Measurements from ENCODE around the gene LRP5. TPM values are rescaled to one million over a fixed set of nuclear protein-coding genes. Genes with fewer than 3 reads are reported as not detected.

LRP5 gene
- total RNA-seq, 1 experiment from 2014 or later: 55.2 TPM

- Histone ChIP-seq H3K27ac (ENCODE audit: low read depth, low read length) (no peak overlapping the region), H3K9me2 (ENCODE audit: insufficient read depth) (no peaks in the 10 kb centered on the region), H3K4me2 (ENCODE audit: low read length) (no peak overlapping the region), H4K20me1 (ENCODE audit: insufficient read depth) (no peaks in the 10 kb centered on the region), H3K36me3 (ENCODE audit: control insufficient read depth in 1 of 2, insufficient read depth in 2 of 2, low read length in 2 of 2) (peaks cover 3% of the 10 kb centered on the region in 2 experiments; a peak in 2 of 4 replicates), H3K4me1 (ENCODE audit: control insufficient read depth in 1 of 2, insufficient read depth in 2 of 2, low read length in 2 of 2) (peaks cover 0 to 15% of the 10 kb centered on the region in 2 experiments; a peak in 2 of 4 replicates), H3K27me3 (ENCODE audit: insufficient read depth, low read length) (no peaks in the 10 kb centered on the region), H3K9me3 (ENCODE audit: control insufficient read depth in 1 of 2, insufficient read depth in 1 of 2, low read depth in 1 of 2, low read length in 2 of 2) (no peaks in the 10 kb centered on the region), H3K9ac (ENCODE audit: low read length) (no peak overlapping the region), H2AFZ (ENCODE audit: low read depth, low read length, poor library complexity, severe bottlenecking) (no peak overlapping the region), H3K79me2 (ENCODE audit: insufficient read depth, low read length) (no peaks in the 10 kb centered on the region), H3K4me3 (replicated peaks in 1 of 2; ENCODE audit: low read depth in 1 of 2, low read length in 2 of 2) (no peak overlapping the region)
- CTCF ChIA-PET: interaction anchor here (0.6 kb wide), 1 partner anchor 180 kb away, joined by 3 read pairs; no protein-coding TSS in a partner anchor
- DNase-seq (ENCODE audit: low read depth, low spot score) (no peak), ATAC-seq (no peak)
- TF ChIP-seq, protein P1, sequence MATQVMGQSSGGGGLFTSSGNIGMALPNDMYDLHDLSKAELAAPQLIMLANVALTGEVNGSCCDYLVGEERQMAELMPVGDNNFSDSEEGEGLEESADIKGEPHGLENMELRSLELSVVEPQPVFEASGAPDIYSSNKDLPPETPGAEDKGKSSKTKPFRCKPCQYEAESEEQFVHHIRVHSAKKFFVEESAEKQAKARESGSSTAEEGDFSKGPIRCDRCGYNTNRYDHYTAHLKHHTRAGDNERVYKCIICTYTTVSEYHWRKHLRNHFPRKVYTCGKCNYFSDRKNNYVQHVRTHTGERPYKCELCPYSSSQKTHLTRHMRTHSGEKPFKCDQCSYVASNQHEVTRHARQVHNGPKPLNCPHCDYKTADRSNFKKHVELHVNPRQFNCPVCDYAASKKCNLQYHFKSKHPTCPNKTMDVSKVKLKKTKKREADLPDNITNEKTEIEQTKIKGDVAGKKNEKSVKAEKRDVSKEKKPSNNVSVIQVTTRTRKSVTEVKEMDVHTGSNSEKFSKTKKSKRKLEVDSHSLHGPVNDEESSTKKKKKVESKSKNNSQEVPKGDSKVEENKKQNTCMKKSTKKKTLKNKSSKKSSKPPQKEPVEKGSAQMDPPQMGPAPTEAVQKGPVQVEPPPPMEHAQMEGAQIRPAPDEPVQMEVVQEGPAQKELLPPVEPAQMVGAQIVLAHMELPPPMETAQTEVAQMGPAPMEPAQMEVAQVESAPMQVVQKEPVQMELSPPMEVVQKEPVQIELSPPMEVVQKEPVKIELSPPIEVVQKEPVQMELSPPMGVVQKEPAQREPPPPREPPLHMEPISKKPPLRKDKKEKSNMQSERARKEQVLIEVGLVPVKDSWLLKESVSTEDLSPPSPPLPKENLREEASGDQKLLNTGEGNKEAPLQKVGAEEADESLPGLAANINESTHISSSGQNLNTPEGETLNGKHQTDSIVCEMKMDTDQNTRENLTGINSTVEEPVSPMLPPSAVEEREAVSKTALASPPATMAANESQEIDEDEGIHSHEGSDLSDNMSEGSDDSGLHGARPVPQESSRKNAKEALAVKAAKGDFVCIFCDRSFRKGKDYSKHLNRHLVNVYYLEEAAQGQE (IDR thresholded peaks at IDR 0.05; ENCODE audit: low read depth): no peak
- TF ChIP-seq CBX3 (IDR thresholded peaks at IDR 0.05; ENCODE audit: low read depth) (no peak), FOSL1 (IDR thresholded peaks at IDR 0.05; ENCODE audit: low read depth) (no peak), SRF (IDR thresholded peaks at IDR 0.05; ENCODE audit: low read depth) (no peak), EZH2phosphoT487 (IDR thresholded peaks at IDR 0.05; ENCODE audit: borderline replicate concordance) (no peak), JUND (IDR thresholded peaks at IDR 0.05) (no peak), TCF7L2 (IDR thresholded peaks at IDR 0.05; ENCODE audit: borderline replicate concordance, extremely low read depth, insufficient read depth, insufficient read length) (no peak), SIN3A (IDR thresholded peaks at IDR 0.05; ENCODE audit: low read depth) (no peak), ATF3 (IDR thresholded peaks at IDR 0.05) (no peak), EGR1 (IDR thresholded peaks at IDR 0.05; ENCODE audit: low read depth) (no peak), EZH2 (IDR thresholded peaks at IDR 0.05) (no peak), CEBPB (IDR thresholded peaks at IDR 0.05; ENCODE audit: low read depth) (no peak), ELF1 (IDR thresholded peaks at IDR 0.05; ENCODE audit: borderline replicate concordance, low read depth) (no peak), MAX (IDR thresholded peaks at IDR 0.05) (no peak), YY1 (IDR thresholded peaks at IDR 0.05; ENCODE audit: extremely low read depth, insufficient replicate concordance, low read depth, low read length) (no peak), POLR2A (IDR thresholded peaks at IDR 0.05; ENCODE audit: borderline replicate concordance, extremely low read depth, insufficient read depth, insufficient read length) (no peak), ZFX (IDR thresholded peaks at IDR 0.05) (no peak)
- TF ChIP-seq, protein P2, sequence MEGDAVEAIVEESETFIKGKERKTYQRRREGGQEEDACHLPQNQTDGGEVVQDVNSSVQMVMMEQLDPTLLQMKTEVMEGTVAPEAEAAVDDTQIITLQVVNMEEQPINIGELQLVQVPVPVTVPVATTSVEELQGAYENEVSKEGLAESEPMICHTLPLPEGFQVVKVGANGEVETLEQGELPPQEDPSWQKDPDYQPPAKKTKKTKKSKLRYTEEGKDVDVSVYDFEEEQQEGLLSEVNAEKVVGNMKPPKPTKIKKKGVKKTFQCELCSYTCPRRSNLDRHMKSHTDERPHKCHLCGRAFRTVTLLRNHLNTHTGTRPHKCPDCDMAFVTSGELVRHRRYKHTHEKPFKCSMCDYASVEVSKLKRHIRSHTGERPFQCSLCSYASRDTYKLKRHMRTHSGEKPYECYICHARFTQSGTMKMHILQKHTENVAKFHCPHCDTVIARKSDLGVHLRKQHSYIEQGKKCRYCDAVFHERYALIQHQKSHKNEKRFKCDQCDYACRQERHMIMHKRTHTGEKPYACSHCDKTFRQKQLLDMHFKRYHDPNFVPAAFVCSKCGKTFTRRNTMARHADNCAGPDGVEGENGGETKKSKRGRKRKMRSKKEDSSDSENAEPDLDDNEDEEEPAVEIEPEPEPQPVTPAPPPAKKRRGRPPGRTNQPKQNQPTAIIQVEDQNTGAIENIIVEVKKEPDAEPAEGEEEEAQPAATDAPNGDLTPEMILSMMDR (IDR thresholded peaks at IDR 0.05 in 2 of 3, conservative IDR thresholded peaks at IDR 0.05 in 1 of 3; ENCODE audit: borderline replicate concordance in 1 of 3, insufficient read depth in 1 of 3, low read depth in 2 of 3, low read length in 2 of 3): no peak
- TF ChIP-seq, protein P3, sequence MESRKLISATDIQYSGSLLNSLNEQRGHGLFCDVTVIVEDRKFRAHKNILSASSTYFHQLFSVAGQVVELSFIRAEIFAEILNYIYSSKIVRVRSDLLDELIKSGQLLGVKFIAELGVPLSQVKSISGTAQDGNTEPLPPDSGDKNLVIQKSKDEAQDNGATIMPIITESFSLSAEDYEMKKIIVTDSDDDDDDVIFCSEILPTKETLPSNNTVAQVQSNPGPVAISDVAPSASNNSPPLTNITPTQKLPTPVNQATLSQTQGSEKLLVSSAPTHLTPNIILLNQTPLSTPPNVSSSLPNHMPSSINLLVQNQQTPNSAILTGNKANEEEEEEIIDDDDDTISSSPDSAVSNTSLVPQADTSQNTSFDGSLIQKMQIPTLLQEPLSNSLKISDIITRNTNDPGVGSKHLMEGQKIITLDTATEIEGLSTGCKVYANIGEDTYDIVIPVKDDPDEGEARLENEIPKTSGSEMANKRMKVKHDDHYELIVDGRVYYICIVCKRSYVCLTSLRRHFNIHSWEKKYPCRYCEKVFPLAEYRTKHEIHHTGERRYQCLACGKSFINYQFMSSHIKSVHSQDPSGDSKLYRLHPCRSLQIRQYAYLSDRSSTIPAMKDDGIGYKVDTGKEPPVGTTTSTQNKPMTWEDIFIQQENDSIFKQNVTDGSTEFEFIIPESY (IDR thresholded peaks at IDR 0.05; ENCODE audit: extremely low read depth, insufficient replicate concordance, low read length): no peak
- RAD21 ChIA-PET (ENCODE audit: low non-redundant PET in 1 of 2, low total read pairs in 2 of 2, uncharacterized antibody in 2 of 2, unreplicated experiment in 2 of 2): no interaction called here
- POLR2A ChIA-PET: no interaction called here
- BruUV-seq (replicated peaks): no TSS peak
- intact Hi-C loops (cut with micrococcal nuclease): no loop called here
Observed at GRCh38 chr11:68437927-68438657, 125.7 kb downstream of the LRP5 start.

All from HCT116 (cell line).